SK-N-MC (cell line): ENCODE measurements around the gene BLACAT1.

Experiments used
- EZH2 ChIP-seq: fragments of 200-600 bp; sonication (generic); IDR thresholded peaks from one replicate; pipeline ENCODE4 v1.6.1; 2017; ENCODE audit warnings: antibody characterized with exemption
- FOXP2 ChIP-seq: optimal IDR thresholded peaks from 2 replicates; pipeline ENCODE3; 2011; ENCODE audit warnings: mild to moderate bottlenecking, moderate library complexity; ENCODE audit not compliant: insufficient read depth; ENCODE audit errors: extremely low read length, control extremely low read depth
- POLR2AphosphoS5 ChIP-seq: IDR thresholded peaks from 2 replicates; pipeline ENCODE4 v1.6.1; 2012; ENCODE audit warnings: mild to moderate bottlenecking, low read depth, low read length, borderline replicate concordance

GRCh38 chr1:205499789-205500188 is 43.9 kb upstream of the BLACAT1 start:
- TF ChIP-seq POLR2AphosphoS5 (no peak), EZH2 (no peak), FOXP2 (no peak)
